Measurements from ENCODE around the gene PPP1R15B.
A peak's percentile ranks its signal among the peaks of the same experiment; 100 is the strongest.

Gene PPP1R15B

DNA sequence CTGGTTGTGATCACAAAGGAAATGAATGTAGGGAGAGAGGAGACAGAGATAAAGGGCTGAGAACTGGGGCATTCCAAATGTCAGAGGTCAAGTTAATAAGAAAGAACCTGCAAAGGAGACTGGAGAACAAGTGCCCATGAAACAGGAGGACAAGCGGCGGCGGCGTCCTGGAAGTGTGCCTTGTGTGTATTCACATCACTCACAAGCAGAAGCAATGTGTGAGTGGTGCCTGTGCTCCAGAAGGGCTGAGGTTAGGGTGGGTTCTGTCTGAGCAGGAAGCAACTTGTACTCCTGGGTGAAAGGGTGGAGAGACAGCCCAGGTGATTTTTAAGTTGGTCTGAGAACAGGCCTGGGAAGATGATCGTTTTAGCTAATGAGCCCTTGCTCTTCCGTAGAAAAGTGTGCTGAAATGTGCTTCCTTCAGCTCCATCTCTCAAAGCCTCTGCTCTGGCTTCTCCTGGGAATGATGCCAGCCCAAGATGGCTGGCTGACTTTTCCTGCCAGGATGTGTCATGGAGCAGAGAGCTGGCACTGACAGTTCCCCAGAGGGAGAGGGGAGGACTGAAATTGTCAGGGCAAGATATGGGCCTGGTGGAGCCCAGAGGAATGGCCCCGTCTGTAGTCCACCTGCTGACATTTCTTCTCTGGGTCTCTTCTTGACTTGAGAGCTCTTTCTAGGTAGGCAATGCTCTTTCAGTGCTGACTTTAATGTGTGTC, 26.8 kb downstream of the PPP1R15B start:
- DNase-seq (ENCODE audit: insufficient read length, low spot score) (peak; percentile 65), FAIRE-seq (peak; percentile 33)
- no peak for TF ChIP-seq POLR2A (IDR thresholded peaks at IDR 0.05; ENCODE audit: low read depth, low read length)

GRCh38 chr1:204383163-204383904, 28.3 kb downstream of the PPP1R15B start:
- no peak for FAIRE-seq
- no peak for DNase-seq (ENCODE audit: insufficient read length, low spot score)
- no peak for TF ChIP-seq POLR2A (IDR thresholded peaks at IDR 0.05; ENCODE audit: low read depth, low read length)

GRCh38 chr1:204382714-204383083, 28.9 kb downstream of the PPP1R15B start:
- FAIRE-seq: no peak
- no peak for TF ChIP-seq POLR2A (IDR thresholded peaks at IDR 0.05; ENCODE audit: low read depth, low read length)
- no peak for DNase-seq (ENCODE audit: insufficient read length, low spot score)

DNA sequence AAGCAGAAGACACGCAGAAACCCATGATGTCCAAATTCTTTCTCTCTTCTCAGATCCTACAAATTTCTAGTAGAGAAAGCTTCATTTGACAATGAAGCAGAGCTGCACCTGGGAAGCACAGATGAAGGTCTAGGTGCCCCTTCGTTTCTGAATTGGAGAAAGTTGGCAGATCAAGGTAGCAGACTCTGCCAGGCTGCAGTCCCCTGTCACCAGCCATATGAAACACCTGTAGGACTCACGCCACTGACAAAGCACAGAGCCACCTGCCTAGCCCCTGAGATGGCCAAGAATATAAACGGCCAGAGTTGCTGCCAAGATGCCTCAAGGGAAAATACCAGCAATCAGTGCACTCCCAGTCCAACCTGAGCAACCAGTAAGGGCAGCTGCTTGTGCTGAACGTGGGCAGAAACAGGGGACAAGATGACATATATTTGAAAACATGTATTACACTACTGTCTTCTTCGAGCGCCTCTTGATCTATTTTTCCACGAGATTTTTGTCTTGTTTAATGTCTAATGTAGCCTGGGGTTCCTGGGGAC, 31.3 kb downstream of the PPP1R15B start:
- DNase-seq (ENCODE audit: insufficient read length, low spot score) (no peak), FAIRE-seq (no peak)
- no peak for TF ChIP-seq POLR2A (IDR thresholded peaks at IDR 0.05; ENCODE audit: low read depth, low read length)

DNA sequence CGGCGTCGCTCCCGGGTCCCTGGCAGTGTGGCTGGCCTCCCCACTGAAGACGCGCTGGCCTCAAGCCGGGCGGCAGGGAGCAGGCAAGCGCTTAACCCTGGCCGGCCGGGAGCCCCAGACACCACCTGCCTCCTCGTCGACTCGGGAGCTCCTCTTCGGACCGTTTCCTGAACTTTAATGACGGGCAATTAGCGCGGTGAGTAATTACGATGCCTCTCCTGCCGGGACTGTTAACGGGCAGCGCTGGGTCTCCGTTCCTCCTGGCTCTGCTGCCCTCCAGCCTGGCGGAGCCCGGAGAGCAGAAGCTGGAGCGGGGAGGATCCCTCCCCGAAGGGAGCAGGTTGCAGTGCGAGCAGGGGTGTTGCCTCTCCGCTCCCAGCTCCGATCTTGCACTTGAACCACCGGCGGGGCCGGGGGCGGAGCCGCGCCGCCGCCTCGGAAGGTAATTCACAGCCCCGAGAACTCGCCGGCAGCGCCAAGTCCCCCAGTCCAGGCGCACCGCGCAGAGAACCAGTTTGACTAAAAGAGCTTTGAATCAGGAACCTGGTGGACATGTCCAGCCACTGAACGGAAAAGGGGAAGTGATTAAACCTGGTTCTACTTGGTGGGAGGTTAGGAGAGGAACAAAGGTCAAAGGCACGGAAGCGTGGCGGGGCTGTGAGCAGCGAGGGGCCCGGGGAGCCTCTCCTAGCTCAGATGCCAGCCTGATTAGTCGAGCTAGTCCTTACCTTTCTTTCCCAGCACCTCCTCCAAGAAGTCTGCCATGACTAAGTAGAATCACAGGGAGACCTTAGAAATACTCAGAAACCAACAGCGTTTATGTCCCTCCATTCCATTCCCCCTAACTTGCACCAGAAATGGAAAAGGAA, 33.6 kb downstream of the PPP1R15B start:
- DNase-seq (ENCODE audit: insufficient read length, low spot score) (peak; percentile 18), FAIRE-seq (no peak)
- TF ChIP-seq POLR2A (IDR thresholded peaks at IDR 0.05; ENCODE audit: low read depth, low read length): no peak

DNA sequence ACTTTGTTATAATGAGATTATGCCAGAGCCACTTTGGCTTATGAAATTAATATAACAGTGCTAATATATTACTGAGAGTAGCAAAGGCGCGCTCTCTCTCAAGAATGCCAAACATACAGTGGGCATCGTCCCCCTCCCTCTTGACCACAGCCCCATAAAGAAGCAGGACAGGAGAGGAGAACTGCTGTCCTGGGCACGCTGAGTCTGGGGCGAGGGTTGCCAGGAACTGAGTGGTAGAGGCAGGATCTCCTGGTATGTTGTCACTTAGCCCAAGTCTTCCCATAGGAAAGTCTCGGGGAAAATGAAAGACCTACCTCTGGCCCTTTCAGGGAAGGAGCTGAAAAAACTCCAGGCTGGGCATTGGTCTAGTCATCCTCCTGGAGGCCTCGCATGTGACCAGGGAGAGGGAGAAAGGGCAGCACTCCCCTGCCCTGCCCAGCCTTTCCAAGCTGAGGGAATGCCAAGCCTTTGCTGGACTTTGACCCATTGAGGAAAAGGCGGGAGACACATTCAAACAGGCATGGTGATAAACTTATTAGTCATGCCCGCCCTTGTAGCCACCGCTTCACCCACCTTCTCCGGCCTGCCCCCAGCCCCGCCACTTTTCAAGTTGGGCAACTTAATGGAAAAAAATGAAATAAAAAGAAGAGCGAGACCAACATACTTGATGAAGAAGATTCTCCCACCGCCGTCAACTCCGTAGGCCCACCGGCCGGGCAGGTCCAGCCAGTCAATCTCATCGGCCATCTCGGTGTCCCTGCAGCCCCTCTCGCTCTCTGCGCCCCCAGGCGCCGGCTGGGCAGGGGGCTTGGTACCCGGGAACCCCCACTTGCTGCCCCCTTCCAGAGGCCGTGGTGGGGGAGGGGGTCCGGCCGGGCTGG, 34.5 kb downstream of the PPP1R15B start:
- no peak for TF ChIP-seq POLR2A (IDR thresholded peaks at IDR 0.05; ENCODE audit: low read depth, low read length)
- no peak for FAIRE-seq
- DNase-seq (ENCODE audit: insufficient read length, low spot score): no peak

- FAIRE-seq (no peak), DNase-seq (ENCODE audit: insufficient read length, low spot score) (no peak)
- TF ChIP-seq POLR2A (IDR thresholded peaks at IDR 0.05; ENCODE audit: low read depth, low read length): no peak
These were observed 35.2 kb downstream of the PPP1R15B start for GRCh38 chr1:204376465-204376864.

GRCh38 chr1:204373911-204374310, 37.7 kb downstream of the PPP1R15B start:
- no peak for DNase-seq (ENCODE audit: insufficient read length, low spot score)
- no peak for TF ChIP-seq POLR2A (IDR thresholded peaks at IDR 0.05; ENCODE audit: low read depth, low read length)
- no peak for FAIRE-seq

- no peak for FAIRE-seq
- TF ChIP-seq POLR2A (IDR thresholded peaks at IDR 0.05; ENCODE audit: low read depth, low read length): no peak
- DNase-seq (ENCODE audit: insufficient read length, low spot score): no peak
These were observed 41.4 kb downstream of the PPP1R15B start for GRCh38 chr1:204370176-204370575.

DNA sequence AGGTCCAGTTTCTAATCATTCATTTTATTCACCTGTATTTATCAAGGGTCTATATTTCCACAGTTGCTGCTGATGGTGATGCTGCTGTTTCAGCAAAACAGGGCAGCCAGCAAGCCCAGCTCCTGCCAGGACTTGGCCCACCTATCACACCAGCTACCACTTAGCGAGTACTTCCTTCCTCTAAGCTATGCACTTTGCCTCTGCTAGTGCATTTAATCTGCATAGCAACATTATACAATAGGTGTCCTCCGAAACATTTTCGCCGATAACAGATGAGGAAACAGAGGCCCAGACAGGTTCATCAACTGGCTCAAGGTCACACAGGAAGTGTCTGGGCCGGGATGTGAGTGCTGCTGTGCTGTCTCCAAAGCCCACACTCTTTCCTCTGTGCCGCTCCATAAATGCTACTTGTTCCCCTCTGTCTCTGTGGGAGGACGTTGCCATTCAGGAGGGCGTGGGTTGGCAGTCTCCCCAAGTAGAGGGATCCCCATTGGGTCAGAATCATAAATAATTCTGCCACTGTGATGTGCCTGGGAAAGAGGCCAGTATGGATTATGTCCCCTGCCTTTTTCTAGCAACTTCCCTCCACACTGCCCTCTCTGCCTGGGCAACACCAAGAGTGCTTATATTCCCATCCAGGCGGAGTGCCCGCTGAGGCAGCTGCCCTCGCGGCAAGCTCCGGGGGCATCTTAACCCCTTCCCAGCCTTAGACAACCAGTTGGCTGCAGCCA, 42.5 kb downstream of the PPP1R15B start:
- TF ChIP-seq POLR2A (IDR thresholded peaks at IDR 0.05; ENCODE audit: low read depth, low read length): no peak
- no peak for FAIRE-seq
- no peak for DNase-seq (ENCODE audit: insufficient read length, low spot score)

DNA sequence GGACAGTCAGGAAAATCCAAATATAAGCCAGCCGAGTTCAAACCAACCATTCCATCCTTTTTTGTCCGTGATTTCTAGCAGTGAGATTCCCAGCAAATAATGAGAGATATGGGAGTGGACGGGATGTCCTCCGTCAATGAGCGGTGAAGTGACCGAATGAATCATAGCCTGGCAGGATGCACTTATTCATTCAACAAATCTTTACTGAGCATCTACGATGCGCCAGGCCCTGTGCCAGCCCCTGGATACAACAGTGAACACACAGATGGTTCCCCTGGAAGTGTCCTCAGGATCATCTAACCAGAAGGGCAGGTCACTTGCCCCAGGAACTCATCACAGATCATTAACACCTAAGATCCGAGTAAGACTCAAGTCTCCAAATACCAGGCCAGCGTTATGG, 43.7 kb downstream of the PPP1R15B start:
- FAIRE-seq: no peak

GRCh38 chr1:204367193-204367858, 44.3 kb downstream of the PPP1R15B start:
- DNase-seq (ENCODE audit: insufficient read length, low spot score): no peak
- no peak for TF ChIP-seq POLR2A (IDR thresholded peaks at IDR 0.05; ENCODE audit: low read depth, low read length)
- no peak for FAIRE-seq

More for the DNA sequence above, 43.7 kb downstream of the PPP1R15B start:
- no peak for DNase-seq (ENCODE audit: insufficient read length, low spot score)
- no peak for TF ChIP-seq POLR2A (IDR thresholded peaks at IDR 0.05; ENCODE audit: low read depth, low read length)

Measured in H54 (cell line).